Measurements from ENCODE around the gene BCAS1.

The BCAS1 gene

DNA sequence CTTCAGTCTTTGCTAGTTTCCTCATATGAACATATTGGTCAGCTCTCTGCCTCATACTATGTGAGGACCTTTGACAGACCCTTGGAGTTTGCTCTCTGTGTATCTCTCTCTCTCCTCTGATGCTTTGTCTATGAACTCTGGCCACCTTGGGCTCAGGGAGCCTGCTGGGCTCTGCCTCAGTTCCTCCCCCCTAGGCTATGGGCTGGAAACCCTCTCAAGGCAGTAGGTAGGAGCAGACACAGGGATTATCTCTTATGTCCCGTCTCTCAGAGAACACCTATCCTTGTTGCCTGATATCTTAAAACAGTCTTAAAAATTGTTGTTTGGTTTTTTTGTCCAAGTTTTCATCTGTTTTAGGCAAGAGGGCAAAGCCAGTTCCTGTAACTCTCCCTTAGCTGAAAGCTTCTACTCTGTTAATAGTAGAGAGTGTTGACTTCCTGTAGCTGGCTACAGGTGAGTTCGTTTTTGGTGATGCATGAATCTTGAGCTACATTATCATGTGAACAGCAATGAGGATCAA lies 68.3 kb downstream of the BCAS1 start:
- no peak overlapping the region for H3K4me3 ChIP-seq (ENCODE audit: low read depth, low read length)
- TF ChIP-seq POLR2A (IDR thresholded peaks at IDR 0.05; ENCODE audit: extremely low read depth, insufficient read length) (no peak), MYC (IDR thresholded peaks at IDR 0.05; ENCODE audit: low read depth, low read length) (no peak)
- TF ChIP-seq, protein P1, sequence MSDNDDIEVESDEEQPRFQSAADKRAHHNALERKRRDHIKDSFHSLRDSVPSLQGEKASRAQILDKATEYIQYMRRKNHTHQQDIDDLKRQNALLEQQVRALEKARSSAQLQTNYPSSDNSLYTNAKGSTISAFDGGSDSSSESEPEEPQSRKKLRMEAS (IDR thresholded peaks at IDR 0.05; ENCODE audit: low read depth, low read length): no peak
- TF ChIP-seq, protein P2, sequence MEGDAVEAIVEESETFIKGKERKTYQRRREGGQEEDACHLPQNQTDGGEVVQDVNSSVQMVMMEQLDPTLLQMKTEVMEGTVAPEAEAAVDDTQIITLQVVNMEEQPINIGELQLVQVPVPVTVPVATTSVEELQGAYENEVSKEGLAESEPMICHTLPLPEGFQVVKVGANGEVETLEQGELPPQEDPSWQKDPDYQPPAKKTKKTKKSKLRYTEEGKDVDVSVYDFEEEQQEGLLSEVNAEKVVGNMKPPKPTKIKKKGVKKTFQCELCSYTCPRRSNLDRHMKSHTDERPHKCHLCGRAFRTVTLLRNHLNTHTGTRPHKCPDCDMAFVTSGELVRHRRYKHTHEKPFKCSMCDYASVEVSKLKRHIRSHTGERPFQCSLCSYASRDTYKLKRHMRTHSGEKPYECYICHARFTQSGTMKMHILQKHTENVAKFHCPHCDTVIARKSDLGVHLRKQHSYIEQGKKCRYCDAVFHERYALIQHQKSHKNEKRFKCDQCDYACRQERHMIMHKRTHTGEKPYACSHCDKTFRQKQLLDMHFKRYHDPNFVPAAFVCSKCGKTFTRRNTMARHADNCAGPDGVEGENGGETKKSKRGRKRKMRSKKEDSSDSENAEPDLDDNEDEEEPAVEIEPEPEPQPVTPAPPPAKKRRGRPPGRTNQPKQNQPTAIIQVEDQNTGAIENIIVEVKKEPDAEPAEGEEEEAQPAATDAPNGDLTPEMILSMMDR (IDR thresholded peaks at IDR 0.05; ENCODE audit: low read depth, low read length): no peak
- no peak for DNase-seq (ENCODE audit: low read depth)

DNA sequence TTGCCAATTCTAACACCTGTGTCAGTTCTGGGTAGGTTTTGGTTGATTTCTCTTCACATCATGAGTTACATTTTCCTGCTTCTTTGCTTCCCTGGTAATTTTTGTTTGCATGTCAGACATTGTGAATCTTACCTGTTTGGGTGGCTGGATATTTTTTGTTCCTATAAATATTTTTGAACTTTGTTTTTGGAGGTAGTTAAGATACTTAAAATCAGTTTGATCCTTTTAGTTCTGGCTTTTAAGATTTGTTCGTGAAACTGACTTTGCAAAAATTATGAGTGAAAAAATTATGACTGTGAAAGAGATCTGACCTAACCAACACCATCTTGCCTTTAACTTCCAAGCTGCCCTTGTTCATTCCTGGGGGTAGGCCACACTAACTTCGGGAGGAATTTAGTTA lies 69.5 kb downstream of the BCAS1 start:
- TF ChIP-seq, protein P2 (IDR thresholded peaks at IDR 0.05; ENCODE audit: low read depth, low read length): no peak
- no peak for TF ChIP-seq MYC (IDR thresholded peaks at IDR 0.05; ENCODE audit: low read depth, low read length)
- TF ChIP-seq, protein P1 (IDR thresholded peaks at IDR 0.05; ENCODE audit: low read depth, low read length): no peak
- no peak for TF ChIP-seq POLR2A (IDR thresholded peaks at IDR 0.05; ENCODE audit: extremely low read depth, insufficient read length)
- DNase-seq (ENCODE audit: low read depth): no peak

DNA sequence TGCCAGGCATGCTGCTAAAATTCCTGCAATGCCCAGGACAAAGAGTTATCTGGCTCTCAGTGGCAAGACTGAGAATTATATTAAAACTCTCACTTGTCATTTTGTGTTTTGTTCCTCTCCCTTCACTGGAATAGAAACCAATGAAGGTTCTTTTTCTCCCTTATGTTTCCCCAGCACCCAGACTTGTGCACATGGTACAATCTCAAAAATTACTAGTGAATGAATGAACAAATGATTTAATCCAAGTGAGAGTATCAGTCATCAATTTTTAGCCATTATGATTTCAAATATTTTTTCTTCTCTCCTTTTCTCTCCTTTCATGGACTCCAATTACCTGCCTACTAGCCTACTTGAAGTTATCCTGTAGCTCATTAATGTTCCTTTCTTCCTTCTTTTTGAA lies 70.1 kb downstream of the BCAS1 start:
- no peak overlapping the region for H3K4me3 ChIP-seq (ENCODE audit: low read depth, low read length)
- TF ChIP-seq, protein P2 (IDR thresholded peaks at IDR 0.05; ENCODE audit: low read depth, low read length): no peak
- TF ChIP-seq POLR2A (IDR thresholded peaks at IDR 0.05; ENCODE audit: extremely low read depth, insufficient read length): no peak
- TF ChIP-seq MYC (IDR thresholded peaks at IDR 0.05; ENCODE audit: low read depth, low read length): no peak
- TF ChIP-seq, protein P1 (IDR thresholded peaks at IDR 0.05; ENCODE audit: low read depth, low read length): no peak
- no peak for DNase-seq (ENCODE audit: low read depth)

More for the DNA sequence above, 69.5 kb downstream of the BCAS1 start:
- H3K4me3 ChIP-seq (ENCODE audit: low read depth, low read length): no peak overlapping the region

DNA sequence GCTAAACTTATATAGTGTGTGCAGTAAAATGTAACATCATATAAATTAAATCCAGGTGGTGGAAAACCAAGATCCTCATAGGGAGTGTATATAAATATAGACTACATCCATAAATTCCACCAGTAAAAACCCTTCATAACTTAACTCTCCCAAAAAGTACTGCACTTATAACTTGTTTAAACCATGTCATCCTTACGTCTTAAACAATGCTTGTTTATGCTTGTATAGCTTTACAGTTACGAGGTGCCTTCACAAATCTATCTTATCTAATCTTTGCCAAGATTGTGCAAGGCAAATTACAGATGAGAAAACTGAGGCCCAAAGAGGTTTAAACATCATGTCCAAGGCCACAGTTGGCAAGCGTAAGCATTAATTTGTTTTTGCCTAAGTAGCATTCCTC lies 71.3 kb downstream of the BCAS1 start:
- no peak overlapping the region for H3K4me3 ChIP-seq (ENCODE audit: low read depth, low read length)
- TF ChIP-seq POLR2A (IDR thresholded peaks at IDR 0.05; ENCODE audit: extremely low read depth, insufficient read length): no peak
- TF ChIP-seq, protein P1 (IDR thresholded peaks at IDR 0.05; ENCODE audit: low read depth, low read length): no peak
- no peak for DNase-seq (ENCODE audit: low read depth)

DNA sequence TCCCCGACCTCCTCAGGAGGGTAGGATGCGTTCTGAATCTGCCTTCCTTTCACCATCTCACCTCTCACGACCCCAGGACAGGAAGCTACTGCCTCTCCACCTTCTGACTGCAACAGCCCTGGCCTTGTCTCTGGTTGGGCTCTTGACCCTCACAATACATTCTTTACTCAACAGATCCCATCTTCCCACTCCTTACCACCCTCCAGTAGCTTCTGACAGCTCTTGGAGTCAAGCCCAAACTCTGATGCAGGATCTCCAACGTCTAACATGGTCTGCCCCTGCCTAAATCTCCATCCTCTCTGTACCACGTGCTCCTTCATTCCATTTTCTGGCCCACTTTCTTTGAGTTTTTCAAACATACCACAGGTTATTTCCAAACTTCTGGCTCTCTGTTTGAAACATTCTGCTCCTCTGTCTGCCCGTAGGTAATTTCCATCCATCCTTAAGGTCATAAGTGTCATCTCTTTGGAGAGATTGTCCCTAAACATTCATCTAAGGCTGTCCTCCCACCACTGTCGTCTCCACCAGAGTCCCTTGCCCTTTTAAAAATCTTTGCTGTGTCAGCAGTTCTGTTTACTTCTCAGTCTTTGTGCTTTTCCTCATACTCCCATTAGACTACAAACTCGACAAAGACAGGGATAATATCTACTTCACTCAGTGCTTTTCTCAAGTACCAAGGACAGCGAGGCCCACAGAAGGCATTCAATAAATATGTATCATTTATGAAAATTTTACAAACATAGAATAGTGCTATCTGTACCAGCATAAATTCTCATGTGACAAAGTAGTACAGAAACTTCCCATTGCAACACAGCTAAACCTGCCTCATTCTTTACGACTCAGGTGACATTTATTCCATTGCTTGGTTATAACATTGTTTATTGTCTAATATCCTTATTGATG lies 73.6 kb downstream of the BCAS1 start:
- TF ChIP-seq MYC (IDR thresholded peaks at IDR 0.05; ENCODE audit: low read depth, low read length) (no peak), POLR2A (IDR thresholded peaks at IDR 0.05; ENCODE audit: extremely low read depth, insufficient read length) (no peak)
- TF ChIP-seq, protein P2 (IDR thresholded peaks at IDR 0.05; ENCODE audit: low read depth, low read length): no peak
- TF ChIP-seq, protein P1 (IDR thresholded peaks at IDR 0.05; ENCODE audit: low read depth, low read length): no peak
- no peak overlapping the region for H3K4me3 ChIP-seq (ENCODE audit: low read depth, low read length)
- DNase-seq (ENCODE audit: low read depth): no peak

DNA sequence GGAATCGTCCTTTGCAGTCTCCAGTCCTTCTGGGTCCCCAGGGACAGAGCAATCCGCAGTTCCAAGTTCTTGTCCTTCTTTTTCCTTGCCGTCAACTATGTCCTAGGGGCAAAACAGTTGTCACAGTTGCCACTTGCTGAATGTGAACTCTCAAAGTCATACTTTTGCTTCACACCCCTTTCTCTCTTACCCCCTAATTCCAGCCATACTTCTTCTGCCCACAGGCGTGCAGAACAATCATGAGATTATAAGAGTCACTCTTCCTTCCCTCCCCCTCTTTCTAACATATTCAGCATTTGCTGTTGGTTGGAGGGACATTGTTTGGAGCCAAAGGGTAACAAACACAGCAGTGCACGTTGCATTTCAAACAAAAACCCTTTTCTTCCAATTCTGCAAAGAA lies 74.4 kb downstream of the BCAS1 start:
- no peak overlapping the region for H3K4me3 ChIP-seq (ENCODE audit: low read depth, low read length)
- TF ChIP-seq, protein P1 (IDR thresholded peaks at IDR 0.05; ENCODE audit: low read depth, low read length): no peak
- TF ChIP-seq POLR2A (IDR thresholded peaks at IDR 0.05; ENCODE audit: extremely low read depth, insufficient read length): no peak
- TF ChIP-seq MYC (IDR thresholded peaks at IDR 0.05; ENCODE audit: low read depth, low read length): no peak
- TF ChIP-seq, protein P2 (IDR thresholded peaks at IDR 0.05; ENCODE audit: low read depth, low read length): no peak
- DNase-seq (ENCODE audit: low read depth): no peak

Data from NB4 (cell line).